Stimulated activated CD4-positive, alpha-beta T cell treated with anti-CD3 and anti-CD28 coated beads, Interleukin-12 subunit alpha, Interleukin-12 subunit beta, amount 100 ng/mL, for 4 hours (primary cell): ENCODE results near the gene MGMT.

Experiments
- DNase-seq: peaks from one replicate; pipeline ENCODE4 v3.0.0-alpha.2; 2020

MGMT gene

DNA sequence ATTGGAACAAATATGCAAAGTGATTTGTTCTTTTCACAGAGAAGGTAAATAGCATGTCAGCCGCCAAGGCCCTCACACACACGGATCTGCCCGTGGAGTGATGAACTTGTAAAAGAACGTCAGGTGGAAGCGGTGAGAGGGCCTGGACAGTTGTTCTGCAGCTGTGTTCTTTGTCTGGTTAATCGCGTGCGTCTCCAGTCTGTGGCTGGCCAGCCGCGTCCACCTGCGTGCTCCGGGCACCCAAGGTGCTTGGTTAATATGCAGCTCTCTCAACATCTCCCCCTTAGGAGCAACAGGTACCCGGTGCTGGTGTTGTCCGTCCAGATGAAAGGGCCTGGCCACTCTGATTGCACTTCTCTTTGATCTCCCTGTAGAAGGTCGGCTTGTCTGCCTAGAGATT, 162.9 kb downstream of the MGMT start:
- DNase-seq: no peak

- DNase-seq: no peak
Measured at GRCh38 chr10:129631006-129631405, 164.0 kb downstream of the MGMT start.

- no peak for DNase-seq
Measured at GRCh38 chr10:129631870-129632623, 165.0 kb downstream of the MGMT start.

DNA sequence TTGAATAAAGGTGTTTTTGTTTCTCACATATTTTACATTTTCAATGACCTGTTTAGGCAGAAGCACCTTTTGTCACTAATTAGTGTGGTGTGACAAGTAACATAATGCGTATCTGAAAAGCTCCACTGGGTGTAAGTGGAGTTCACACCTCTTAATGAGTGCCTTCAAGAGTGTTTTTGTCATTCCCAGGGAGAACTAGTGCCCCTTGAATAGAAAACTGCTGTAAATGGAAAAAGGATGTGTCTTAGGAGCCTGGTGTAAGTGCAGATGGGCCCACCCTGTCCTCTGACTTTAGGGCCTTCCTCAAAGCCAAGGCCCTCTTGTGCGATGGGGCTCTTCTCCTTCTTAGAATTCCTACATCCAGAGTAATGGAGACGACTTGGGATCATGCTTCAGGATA, 170.0 kb downstream of the MGMT start:
- no peak for DNase-seq

DNA sequence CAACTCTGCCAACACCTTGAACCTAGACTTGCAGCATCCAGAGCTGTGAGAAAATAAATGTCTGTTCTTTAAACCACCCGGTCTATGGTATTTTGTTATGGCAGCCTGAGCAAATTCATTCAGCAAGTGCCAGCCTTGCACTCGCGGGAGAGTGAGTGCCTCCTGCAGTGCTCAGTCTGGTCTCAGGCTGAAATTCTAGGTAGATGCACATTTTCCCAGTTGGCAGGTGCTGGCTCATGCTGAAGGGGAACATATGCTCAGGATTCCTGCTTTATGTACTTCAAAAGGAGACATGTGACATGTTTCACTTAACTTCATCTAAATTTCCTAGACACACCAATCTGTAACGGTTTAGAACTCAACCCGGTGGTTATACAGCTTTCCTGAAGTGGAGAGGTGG, 170.8 kb downstream of the MGMT start:
- no peak for DNase-seq

DNA sequence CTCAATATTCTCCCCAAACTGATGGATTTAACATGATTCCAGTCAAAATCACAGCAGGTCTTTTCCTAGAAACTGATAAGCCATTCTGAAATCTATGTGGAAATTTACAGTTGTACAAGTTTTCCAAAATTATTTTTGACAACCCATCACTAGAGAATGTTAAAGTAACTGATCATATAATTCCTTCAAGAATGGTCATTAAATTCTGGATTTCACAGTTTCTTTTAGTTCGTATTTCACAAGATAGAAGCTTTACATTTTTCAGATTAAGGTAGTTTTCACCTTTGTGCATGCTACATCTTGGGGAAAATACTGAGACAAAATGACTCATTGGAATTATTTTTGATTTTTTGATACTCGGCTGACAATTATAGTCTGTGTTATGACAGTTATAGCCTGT, 174.3 kb downstream of the MGMT start:
- no peak for DNase-seq

- DNase-seq: no peak
Measured at GRCh38 chr10:129641982-129642381, 174.9 kb downstream of the MGMT start.

DNA sequence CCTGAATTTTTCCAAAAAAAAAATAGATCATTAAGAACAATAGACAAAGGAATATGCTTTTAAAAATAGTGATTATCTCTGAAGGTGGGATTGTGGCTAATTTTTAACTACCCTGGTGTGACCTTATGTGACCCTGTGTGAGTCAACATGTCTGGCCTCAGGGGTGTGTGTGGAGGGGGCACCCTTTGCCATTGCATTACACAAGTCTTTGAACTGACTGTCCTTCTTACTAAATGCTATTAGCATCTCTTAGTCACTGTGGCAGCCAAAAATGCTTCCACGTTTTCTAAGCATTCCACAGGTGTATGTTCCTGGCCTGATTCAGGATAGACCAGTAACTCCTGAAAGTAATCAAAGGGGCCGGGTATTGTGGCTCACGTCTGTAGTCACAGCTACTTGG, 175.4 kb downstream of the MGMT start:
- no peak for DNase-seq

GRCh38 chr10:129643266-129643665, 176.2 kb downstream of the MGMT start:
- no peak for DNase-seq

DNA sequence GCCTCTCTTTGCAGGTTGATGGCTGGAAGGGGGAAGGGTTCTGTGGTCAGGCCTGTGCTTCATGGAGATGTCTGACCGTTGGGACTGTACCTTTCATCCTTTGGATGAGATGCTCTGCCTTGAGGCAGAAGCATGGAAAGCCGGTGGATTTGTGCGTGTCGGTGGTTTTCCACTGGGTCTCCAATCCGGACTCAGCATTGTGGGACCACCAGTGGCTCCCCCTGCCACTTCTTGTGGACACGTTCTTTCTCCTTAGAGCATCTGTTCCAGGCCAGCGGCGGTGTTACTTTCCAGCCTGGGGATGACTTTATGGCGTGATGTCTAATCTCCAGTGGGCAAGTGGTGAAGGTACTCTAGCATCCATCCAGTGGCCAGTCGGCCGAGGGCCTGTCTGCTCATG, 178.4 kb downstream of the MGMT start:
- no peak for DNase-seq

DNA sequence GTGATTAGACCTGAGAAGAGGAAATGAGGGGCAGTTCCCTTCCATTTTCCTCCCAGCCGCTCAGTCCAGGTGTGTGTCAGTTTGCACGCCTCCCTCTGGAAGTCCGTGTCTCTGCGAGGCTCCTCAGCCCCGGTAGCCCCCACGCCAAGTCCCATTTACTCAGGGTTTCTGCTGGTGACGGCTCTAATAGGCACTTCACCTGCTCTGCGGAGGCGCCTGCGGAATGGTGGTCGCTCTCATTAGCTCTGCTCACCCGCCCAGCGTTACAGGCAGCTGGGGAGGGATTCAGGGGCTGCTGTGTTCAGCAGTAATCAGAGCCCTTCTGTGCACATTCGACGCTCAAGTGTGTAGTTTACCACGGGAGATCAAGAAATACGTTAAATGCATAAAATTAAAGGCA, 179.9 kb downstream of the MGMT start:
- DNase-seq: no peak

DNA sequence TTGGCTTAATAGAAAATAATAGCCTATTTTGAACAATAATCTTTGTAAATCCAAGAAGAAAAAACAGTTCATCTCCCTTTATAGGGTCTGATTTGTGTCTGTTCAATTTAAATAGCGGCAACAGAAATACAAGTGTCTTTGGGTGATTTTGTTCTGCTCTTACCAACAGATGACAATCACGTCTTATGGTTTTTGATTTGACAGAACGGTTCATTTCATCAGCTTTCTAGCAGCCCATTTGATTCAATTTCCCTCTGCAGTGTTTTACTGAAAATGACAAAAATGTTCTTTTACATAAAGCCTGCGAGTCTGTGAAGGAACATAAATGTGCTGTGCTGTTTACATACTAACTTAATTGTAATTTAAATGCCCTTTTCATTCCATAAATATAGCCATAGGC, 180.5 kb downstream of the MGMT start:
- no peak for DNase-seq

DNA sequence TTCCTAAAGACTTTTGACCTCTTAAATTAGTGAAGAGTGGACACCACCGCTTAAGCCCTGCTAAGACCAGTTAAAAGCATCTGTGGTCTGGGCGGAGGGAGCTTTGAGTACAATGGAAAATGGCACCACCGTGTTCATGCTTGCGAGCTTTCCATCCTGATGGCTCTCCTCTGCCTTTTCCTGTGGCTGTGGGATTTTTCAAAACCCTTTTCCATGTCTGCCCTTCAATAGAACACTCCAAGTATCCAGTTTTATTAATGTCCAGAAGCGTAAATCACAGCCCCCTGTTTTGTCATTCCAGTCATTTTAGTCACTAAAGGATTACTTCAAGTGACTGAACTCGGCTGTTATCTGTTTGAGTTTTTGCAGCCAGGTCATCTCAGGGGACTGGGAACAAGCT, 181.8 kb downstream of the MGMT start:
- DNase-seq: no peak

- no peak for DNase-seq
Measured at GRCh38 chr10:129652021-129652420, 185.0 kb downstream of the MGMT start.

DNA sequence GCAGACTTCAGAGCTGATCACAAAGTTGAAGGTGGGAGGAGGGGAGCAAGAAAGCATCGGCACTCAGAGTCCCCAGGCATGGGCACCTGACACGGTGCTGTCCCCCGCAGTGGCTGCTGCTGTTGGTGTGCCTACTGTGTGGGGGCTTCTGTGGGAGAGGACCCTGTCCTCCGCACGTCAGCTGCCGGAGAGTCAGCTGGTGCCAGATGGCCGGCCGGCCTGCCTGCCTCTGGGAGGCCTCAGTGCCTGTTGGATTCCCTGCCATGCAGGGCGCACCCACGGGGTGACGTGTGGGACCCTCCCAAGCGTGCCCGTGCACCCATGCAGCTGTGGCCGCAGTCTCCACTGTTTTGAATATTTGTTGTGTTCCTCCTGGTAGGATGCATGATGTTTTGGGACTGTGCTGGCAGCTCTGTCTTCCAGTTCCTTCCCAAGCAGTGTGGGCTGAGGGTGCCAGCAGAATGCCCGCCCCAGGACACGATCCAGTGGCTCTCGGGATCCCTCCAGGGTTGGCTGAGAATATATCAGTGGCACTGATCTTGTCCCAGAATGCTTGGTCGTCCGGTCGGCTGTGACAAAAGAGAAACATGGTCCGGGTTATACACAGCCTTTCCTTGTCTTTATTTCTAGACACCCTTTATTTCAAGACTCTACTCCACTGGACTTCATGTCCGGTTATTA, 185.6 kb downstream of the MGMT start:
- DNase-seq: no peak

DNA sequence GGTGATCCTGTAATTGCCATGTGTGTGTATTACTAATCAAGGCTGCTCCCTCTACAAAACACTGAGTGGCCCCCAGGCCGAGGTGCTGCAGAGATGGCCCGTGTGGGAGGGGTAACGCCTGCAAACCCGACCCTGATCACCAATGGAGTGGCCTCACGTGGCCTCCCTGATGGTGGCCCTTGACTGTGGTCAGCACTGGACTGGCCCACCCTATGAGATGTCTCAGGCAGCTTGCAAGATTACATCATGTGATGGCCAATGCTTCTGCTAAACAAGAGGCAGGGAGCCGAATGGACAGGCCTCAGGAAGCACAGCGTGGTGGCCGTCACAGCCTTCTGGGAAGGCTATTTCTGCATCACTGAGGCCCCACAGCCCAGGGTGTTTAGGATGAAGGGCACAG, 186.4 kb downstream of the MGMT start:
- DNase-seq: no peak

DNA sequence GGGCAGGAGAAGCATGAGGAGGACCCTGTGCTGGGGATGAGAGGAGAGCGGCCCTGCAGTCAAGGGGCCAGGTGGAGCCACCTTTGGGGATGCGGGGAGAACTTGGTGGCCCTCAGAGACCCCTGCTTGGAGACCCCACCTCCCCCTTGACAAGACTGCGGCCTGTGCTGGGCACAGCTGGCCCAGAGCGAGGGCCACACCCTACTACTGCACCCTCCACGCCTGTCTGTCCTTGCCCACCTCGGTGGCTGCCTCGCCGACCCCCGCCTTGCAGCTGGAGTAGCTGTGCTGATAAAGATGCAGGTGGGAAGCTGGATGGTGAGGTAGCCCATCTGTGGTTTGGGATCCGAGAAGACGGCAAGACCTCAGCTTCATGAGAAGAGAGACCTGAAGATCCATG, 186.8 kb downstream of the MGMT start:
- no peak for DNase-seq

DNA sequence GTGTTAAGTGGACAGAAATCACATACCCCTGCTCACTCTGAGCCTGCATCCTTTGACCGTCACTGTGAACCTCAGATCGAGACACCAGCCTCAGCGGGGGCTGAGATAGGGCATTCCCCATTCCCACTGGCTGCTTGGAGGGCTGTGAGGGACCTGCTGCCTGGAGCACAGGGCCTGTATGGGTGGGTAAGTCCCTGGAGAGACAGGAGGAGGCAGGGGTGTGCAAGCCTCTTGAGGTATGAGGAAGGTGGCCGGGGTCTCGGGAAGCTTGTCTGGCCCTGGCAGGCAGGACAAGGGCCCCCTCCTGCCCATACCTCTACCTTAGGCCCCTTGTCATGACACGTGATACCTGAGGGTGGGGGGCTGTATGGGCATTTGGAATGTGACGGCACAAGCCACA, 187.4 kb downstream of the MGMT start:
- DNase-seq: no peak

DNA sequence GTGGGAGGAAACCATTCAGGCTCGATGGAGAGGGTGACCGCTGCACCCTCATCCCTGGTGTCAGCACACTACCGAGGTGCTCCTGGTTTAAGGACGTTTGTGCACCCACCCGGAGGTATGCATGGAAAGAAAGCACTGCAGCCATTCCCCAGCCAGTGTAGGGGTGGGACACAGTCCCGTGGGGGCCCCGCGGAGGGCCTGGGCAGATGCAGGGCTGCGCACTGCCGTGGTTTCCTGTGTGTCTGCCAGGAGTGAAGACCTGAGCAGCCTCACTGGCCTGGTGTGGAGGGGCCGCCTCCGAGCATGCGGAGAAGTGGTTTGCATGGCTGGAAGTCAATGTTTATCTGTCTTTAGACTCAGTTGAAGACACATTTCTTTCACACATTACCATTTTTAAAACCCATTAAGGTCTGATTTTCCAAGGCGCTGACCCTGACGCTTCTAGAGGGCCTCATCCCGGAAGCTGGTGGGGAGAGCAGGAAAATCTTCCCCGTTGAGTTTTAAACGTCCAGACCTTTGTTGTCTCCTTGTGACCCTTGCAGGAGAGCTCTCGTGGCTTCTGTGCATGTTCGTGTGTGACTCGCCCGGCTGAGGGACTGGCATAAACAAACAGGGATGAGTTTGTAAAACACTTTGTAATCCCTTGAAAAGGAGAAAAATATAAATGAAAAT, 188.1 kb downstream of the MGMT start:
- no peak for DNase-seq

DNA sequence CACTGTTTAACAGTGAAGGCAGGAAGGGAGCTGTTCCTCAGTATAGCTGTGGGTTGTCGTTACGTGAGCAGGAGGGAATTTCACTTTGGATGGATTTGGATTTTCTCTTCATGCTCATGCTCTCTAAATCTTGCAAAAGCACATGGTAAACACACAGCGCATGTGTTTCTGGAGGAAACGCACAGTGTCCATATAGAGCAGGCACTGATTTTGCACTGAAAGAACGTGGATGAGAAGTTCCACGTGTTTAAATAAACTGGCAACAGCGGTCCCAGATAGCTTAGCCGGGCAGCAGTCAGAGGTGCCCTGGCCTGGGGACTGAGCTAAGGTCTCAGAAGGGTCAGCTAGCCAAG, 188.6 kb downstream of the MGMT start:
- DNase-seq: no peak

GRCh38 chr10:129656642-129657041, 189.6 kb downstream of the MGMT start:
- DNase-seq: no peak

- DNase-seq: no peak
Measured at GRCh38 chr10:129657297-129658017, 190.4 kb downstream of the MGMT start.

GRCh38 chr10:129658376-129659072, 191.5 kb downstream of the MGMT start:
- no peak for DNase-seq
